Endothelial cell of umbilical vein (primary cell): ENCODE data around the gene CRHR2. TPM values are rescaled to one million over a fixed set of nuclear protein-coding genes. Genes with fewer than 3 reads are reported as not detected.

Experiments
- BruUV-seq: library from RNA; stranded (reverse); fragments of 400-500 nt; replicated peaks from 2 replicates; lab custom pipeline; 2021; lab: Mats Ljungman, UMichigan
- CTCF ChIA-PET: fragments of 300-600, 350-600 bp; sonication (Branson Sonifier 250); formaldehyde crosslinking; loops from one replicate; lab custom pipeline; 2021; ENCODE audit warnings: antibody characterized with exemption, inconsistent platforms; lab: Charles Lee
- POLR2A ChIA-PET: fragments of 300-600, 350-600 bp; sonication (Branson Sonifier 250); formaldehyde crosslinking; loops from one replicate; lab custom pipeline; 2021; ENCODE audit warnings: antibody characterized with exemption, inconsistent platforms; lab: Charles Lee
- DNase-seq: peaks from one replicate; pipeline ENCODE4 v3.0.0-alpha.2; 2011; ENCODE audit warnings: low read depth, low spot score
- FAIRE-seq: peaks from 2 replicates; lab custom pipeline; 2011; peaks lifted over from hg19 to GRCh38; lab: Jason Lieb, UNC
- H2AFZ ChIP-seq: 2 replicates; pipeline ENCODE4 v1.6.0; 2012; ENCODE audit warnings: low read depth, low read length, control low read depth, inconsistent platforms
- H3K27ac ChIP-seq: 2 replicates; pipeline ENCODE4 v1.5.1; 2011; ENCODE audit warnings: low read depth, mild to moderate bottlenecking, control low read depth, low read length, moderate library complexity; ENCODE audit not compliant: insufficient read depth
- H3K27me3 ChIP-seq, 2 experiments: 2 replicates each; pipeline versions ENCODE4 v1.6.0 to v1.6.1; 2011; ENCODE audit warnings: low read length in 2 of 2, mixed read lengths in 1 of 2; ENCODE audit not compliant: control insufficient read depth in 2 of 2, insufficient read depth in 2 of 2
- H3K36me3 ChIP-seq, 2 experiments: 2 replicates in 1 of 2; 3 replicates in 1 of 2; pipeline ENCODE4 v1.5.1; 2011; ENCODE audit warnings: low read length in 2 of 2, mild to moderate bottlenecking in 1 of 2, moderate library complexity in 1 of 2; ENCODE audit not compliant: control insufficient read depth in 2 of 2, insufficient read depth in 2 of 2; ENCODE audit errors: extremely low read depth in 1 of 2
- H3K4me1 ChIP-seq: 3 replicates; pipeline ENCODE4 v1.5.1; 2011; ENCODE audit warnings: mild to moderate bottlenecking, low read length; ENCODE audit not compliant: control insufficient read depth, insufficient read depth; ENCODE audit errors: extremely low read depth
- H3K4me2 ChIP-seq: 2 replicates; pipeline ENCODE4 v1.6.1; 2011; ENCODE audit warnings: low read length, control low read depth, mixed read lengths; ENCODE audit not compliant: insufficient read depth
- H3K4me3 ChIP-seq, 3 experiments: fragments of 200-600 bp in 1 of 3; sonication (generic), shearing (Covaris generic) in 1 of 3; replicated peaks in 1 of 3; 2 replicates each; pipeline ENCODE4 v1.5.1; 2011 to 2016; ENCODE audit warnings: control low read depth in 3 of 3, low read length in 3 of 3, mild to moderate bottlenecking in 2 of 3, inconsistent platforms in 1 of 3, low read depth in 1 of 3, moderate library complexity in 1 of 3; ENCODE audit not compliant: insufficient read depth in 1 of 3
- H3K79me2 ChIP-seq: 2 replicates; pipeline ENCODE4 v1.6.0; 2012; ENCODE audit warnings: low read length, inconsistent platforms; ENCODE audit not compliant: control insufficient read depth, insufficient read depth
- H3K9ac ChIP-seq: replicated peaks from 2 replicates; pipeline ENCODE3; 2011; ENCODE audit warnings: low read length, control low read depth; ENCODE audit not compliant: insufficient read depth; ENCODE audit errors: extremely low read depth
- H3K9me1 ChIP-seq: replicated peaks from 3 replicates; pipeline ENCODE4 v1.6.0; 2011; ENCODE audit warnings: mild to moderate bottlenecking, low read length; ENCODE audit not compliant: control insufficient read depth, insufficient read depth; ENCODE audit errors: extremely low read depth
- H3K9me3 ChIP-seq: replicated peaks from 2 replicates; pipeline ENCODE4 v1.5.1; 2012; ENCODE audit warnings: low read length, inconsistent platforms; ENCODE audit not compliant: control insufficient read depth, insufficient read depth
- H4K20me1 ChIP-seq: replicated peaks from 2 replicates; pipeline ENCODE3; 2011; ENCODE audit warnings: mild to moderate bottlenecking, low read length; ENCODE audit not compliant: control insufficient read depth, insufficient read depth; ENCODE audit errors: extremely low read depth
- CTCF ChIP-seq, 2 donors: IDR thresholded peaks; 1 replicate in 1 of 2; 2 replicates in 1 of 2; pipeline ENCODE4 v1.5.1; 2011; ENCODE audit warnings: low read length in 2 of 2, mild to moderate bottlenecking in 2 of 2, moderate library complexity in 2 of 2, control low read depth in 1 of 2, inconsistent platforms in 1 of 2, low read depth in 1 of 2; ENCODE audit not compliant: insufficient read depth in 1 of 2; ENCODE audit errors: extremely low read depth in 1 of 2
- EZH2 ChIP-seq: IDR thresholded peaks from 2 replicates; pipeline ENCODE4 v1.6.1; 2012; ENCODE audit warnings: borderline replicate concordance, low read depth, mild to moderate bottlenecking, moderate library complexity, low read length, inconsistent platforms; ENCODE audit not compliant: severe bottlenecking
- FOS ChIP-seq: IDR thresholded peaks from 2 replicates; pipeline ENCODE4 v1.6.1; 2011; ENCODE audit warnings: mild to moderate bottlenecking, low read length, moderate library complexity, borderline replicate concordance; ENCODE audit not compliant: insufficient read depth
- GATA2 ChIP-seq: IDR thresholded peaks from 2 replicates; pipeline ENCODE4 v1.7.0; 2011; ENCODE audit warnings: low read depth, mild to moderate bottlenecking, moderate library complexity, mixed read lengths, low read length; ENCODE audit not compliant: insufficient read length, insufficient read depth
- JUN ChIP-seq: IDR thresholded peaks from 2 replicates; pipeline ENCODE4 v1.6.1; 2011; ENCODE audit warnings: borderline replicate concordance, low read depth; ENCODE audit not compliant: insufficient read length, insufficient read depth
- MAX ChIP-seq: IDR thresholded peaks from 2 replicates; pipeline ENCODE4 v1.6.1; 2011; ENCODE audit not compliant: insufficient read depth, insufficient read length
- MYC ChIP-seq: IDR thresholded peaks from one replicate; pipeline ENCODE4 v1.6.1; 2011; ENCODE audit warnings: mild to moderate bottlenecking, low read depth, low read length
- POLR2A ChIP-seq: IDR thresholded peaks from 2 replicates; pipeline ENCODE4 v1.6.1; 2012; ENCODE audit warnings: low read depth, mild to moderate bottlenecking, control low read depth, low read length
- POLR2AphosphoS5 ChIP-seq: IDR thresholded peaks from 2 replicates; pipeline ENCODE4 v1.6.1; 2012; ENCODE audit warnings: low read depth, mild to moderate bottlenecking, control low read depth, low read length, moderate library complexity; ENCODE audit not compliant: insufficient read depth
- dilution Hi-C: fragments of 300-500 bp; cut with MboI; formaldehyde crosslinking; loops from one replicate; pipeline ENCODE4 v1.15.0; 2019; ENCODE audit warnings: low sequenced_read_pairs; ENCODE audit not compliant: extremely low pct_ligation_motif_present
- intact Hi-C: fragments of 100-400 bp; cut with micrococcal nuclease; formaldehyde crosslinking; loops from one replicate; pipeline ENCODE4 v1.10.0; 2022
- polyA plus RNA-seq, 4 experiments: library from polyadenylated mRNA; depleted of rRNA in 3 of 4; stranded (reverse) in 3 of 4; unstranded in 1 of 4; fragments of >200 nt; gene quantifications; 2 replicates each; pipeline versions ENCODE4 v1.2.1 to v1.2.3, GENCODE V29; 2011 to 2012; ENCODE audit warnings: missing spikeins in 1 of 4
- total RNA-seq: library from RNA; stranded (reverse); gene quantifications from 2 replicates; pipeline ENCODE4 v1.2.3, GENCODE V29; 2021

CRHR2 gene
- total and polyA plus RNA-seq, 2 donors (not counting 3 experiments of a cell fraction or from before 2014, with no cell fraction given): not detected

DNA sequence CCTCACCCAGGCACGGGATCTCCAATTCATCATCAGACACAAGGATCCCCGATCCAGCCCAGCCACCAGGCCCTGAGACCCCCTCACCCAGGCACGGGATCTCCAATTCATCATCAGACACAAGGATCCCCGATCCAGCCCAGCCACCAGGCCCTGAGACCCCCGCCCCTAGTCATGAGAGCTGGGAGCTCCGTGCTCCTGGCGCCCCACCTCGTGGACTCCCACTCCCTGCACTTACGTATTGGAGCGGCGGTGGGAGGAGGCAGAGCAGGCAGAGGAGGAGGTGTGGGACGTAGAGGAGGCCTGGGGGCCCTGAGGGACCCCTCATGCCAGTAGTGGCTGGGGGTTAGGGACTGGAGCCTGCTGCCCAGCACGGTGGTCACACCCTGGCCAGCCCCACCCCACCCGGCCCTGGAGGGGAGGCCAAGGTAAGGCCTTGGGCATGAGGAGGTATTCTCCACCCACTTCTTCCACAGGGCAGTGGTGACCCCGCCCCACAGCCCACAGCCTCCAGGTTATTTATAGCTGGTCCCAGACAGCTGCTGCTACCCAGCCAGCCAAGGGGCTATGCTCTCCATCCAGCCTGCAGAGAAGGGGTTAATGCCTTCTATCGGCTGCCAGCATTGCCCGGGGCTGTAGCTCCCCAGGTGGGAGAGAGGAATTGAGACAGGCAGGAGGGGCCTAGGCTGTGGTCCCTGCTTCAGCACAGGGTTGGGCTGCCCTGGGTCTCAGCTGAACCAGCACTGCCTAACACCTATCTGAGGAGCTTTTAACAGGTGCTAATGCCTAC is 17.6 kb upstream of the CRHR2 start:
- no peaks in the 10 kb centered on the region for H3K9me3 ChIP-seq
- no peak overlapping the region for H2AFZ ChIP-seq
- H3K4me2 ChIP-seq: no peak overlapping the region
- no peaks in the 10 kb centered on the region for H3K79me2 ChIP-seq
- H4K20me1 ChIP-seq: no peaks in the 10 kb centered on the region
- H3K27me3 ChIP-seq: no peaks in the 10 kb centered on the region
- no peak for FAIRE-seq
- BruUV-seq: no TSS peak
- no peak overlapping the region for H3K4me3 ChIP-seq
- dilution Hi-C loops: no loop called here
- POLR2A ChIA-PET: no interaction called here
- intact Hi-C loops: no loop called here
- CTCF ChIA-PET: interaction anchor here (1.8 kb wide), 1 partner anchor 40 kb away, joined by 6 read pairs; no protein-coding TSS in a partner anchor
- no peak overlapping the region for H3K9ac ChIP-seq
- no peaks in the 10 kb centered on the region for H3K36me3 ChIP-seq
- DNase-seq: no peak
- no peak overlapping the region for H3K27ac ChIP-seq
- no peak for TF ChIP-seq MAX
- TF ChIP-seq EZH2: no peak
- TF ChIP-seq POLR2A: no peak
- no peak for TF ChIP-seq GATA2
- no peak for TF ChIP-seq POLR2AphosphoS5
- no peak for TF ChIP-seq CTCF (IDR thresholded peaks at IDR 0.05; ENCODE audit: extremely low read depth in 1 of 2, insufficient read depth in 1 of 2, low read depth in 1 of 2, low read length in 2 of 2)
- no peak for TF ChIP-seq MYC
- no peak for TF ChIP-seq FOS
- no peak for TF ChIP-seq JUN
- H3K4me1 ChIP-seq: no peaks in the 10 kb centered on the region
- no peaks in the 10 kb centered on the region for H3K9me1 ChIP-seq
